CD14-positive monocyte (primary cell): ENCODE results near the gene HMCN1. TPM values are rescaled to one million over a fixed set of nuclear protein-coding genes. Genes with fewer than 3 reads are reported as not detected.

Experiments used
- DNase-seq, 3 donors: peaks; one replicate each; pipeline ENCODE4 v3.0.0-alpha.2; 2011 to 2022
- H2AFZ ChIP-seq: 2 replicates; pipeline ENCODE4 v1.6.0; 2012; ENCODE audit warnings: mild to moderate bottlenecking, low read depth, low read length, inconsistent platforms; ENCODE audit not compliant: insufficient read depth, poor library complexity, severe bottlenecking
- H3K27ac ChIP-seq, 2 donors: 1 replicate in 1 of 2; 2 replicates in 1 of 2; pipeline ENCODE4 v1.5.1; 2012 to 2013; ENCODE audit warnings: low read length in 2 of 2, control low read depth in 1 of 2, inconsistent platforms in 1 of 2, low read depth in 1 of 2, mild to moderate bottlenecking in 1 of 2
- H3K27me3 ChIP-seq, 2 donors: one replicate each; pipeline versions ENCODE4 v1.6.0 to v1.6.1; 2011 to 2013; ENCODE audit warnings: low read length in 2 of 2; ENCODE audit not compliant: control insufficient read depth in 2 of 2, insufficient read depth in 2 of 2
- H3K36me3 ChIP-seq, 2 donors: replicated peaks in 1 of 2; 1 replicate in 1 of 2; 2 replicates in 1 of 2; pipeline versions ENCODE4 v1.5.1 to v1.6.1; 2012 to 2013; ENCODE audit warnings: low read length in 2 of 2, control low read depth in 1 of 2, inconsistent platforms in 1 of 2, mild to moderate bottlenecking in 1 of 2; ENCODE audit not compliant: insufficient read depth in 2 of 2, control insufficient read depth in 1 of 2
- H3K4me1 ChIP-seq, 2 donors: 1 replicate in 1 of 2; 2 replicates in 1 of 2; pipeline versions ENCODE4 v1.5.1 to v1.6.1; 2012 to 2013; ENCODE audit warnings: low read length in 2 of 2, control low read depth in 1 of 2, inconsistent platforms in 1 of 2, mild to moderate bottlenecking in 1 of 2, moderate library complexity in 1 of 2; ENCODE audit not compliant: insufficient read depth in 2 of 2, control insufficient read depth in 1 of 2
- H3K4me2 ChIP-seq: replicated peaks from 2 replicates; pipeline ENCODE3; 2012; ENCODE audit warnings: low read length, moderate library complexity, mild to moderate bottlenecking; ENCODE audit not compliant: poor library complexity, severe bottlenecking; ENCODE audit errors: extremely low read depth
- H3K4me3 ChIP-seq, 3 experiments: fragments of 200-600 bp in 1 of 3; sonication (generic) in 1 of 3; replicated peaks in 1 of 3; 1 replicate in 2 of 3; 2 replicates in 1 of 3; pipeline ENCODE4 v1.5.1; 2011 to 2013; ENCODE audit warnings: low read length in 3 of 3, mild to moderate bottlenecking in 3 of 3, control low read depth in 2 of 3, low read depth in 2 of 3, inconsistent platforms in 1 of 3, moderate library complexity in 1 of 3
- H3K79me2 ChIP-seq: 2 replicates; pipeline ENCODE4 v1.6.0; 2012; ENCODE audit warnings: mild to moderate bottlenecking, control low read depth, inconsistent platforms, low read length, moderate library complexity; ENCODE audit not compliant: insufficient read depth
- H3K9ac ChIP-seq: 2 replicates; pipeline ENCODE4 v1.6.0; 2017; ENCODE audit warnings: low read length, mild to moderate bottlenecking; ENCODE audit not compliant: insufficient read depth, poor library complexity, severe bottlenecking
- H3K9me3 ChIP-seq, 2 donors: replicated peaks in 1 of 2; 1 replicate in 1 of 2; 2 replicates in 1 of 2; pipeline versions ENCODE4 v1.5.1 to v1.6.1; 2012 to 2013; ENCODE audit warnings: low read length in 2 of 2, control low read depth in 1 of 2; ENCODE audit not compliant: control insufficient read depth in 1 of 2, insufficient read depth in 1 of 2
- H4K20me1 ChIP-seq: 2 replicates; pipeline ENCODE4 v1.6.0; 2012; ENCODE audit warnings: mild to moderate bottlenecking, low read length, control low read depth, moderate library complexity; ENCODE audit not compliant: insufficient read depth
- H3K27ac Mint-ChIP-seq, 7 donors: one replicate each; pipeline ENCODE4 v1.8.0; 2020; ENCODE audit warnings: mild to moderate bottlenecking in 7 of 7, mixed read lengths in 7 of 7, moderate library complexity in 6 of 7, inconsistent platforms in 2 of 7
- H3K27me3 Mint-ChIP-seq, 3 donors: one replicate each; pipeline ENCODE4 v1.8.0; 2021 to 2022; ENCODE audit warnings: low read depth in 3 of 3, mild to moderate bottlenecking in 3 of 3, mixed read lengths in 3 of 3, moderate library complexity in 3 of 3, inconsistent platforms in 1 of 3
- H3K36me3 Mint-ChIP-seq, 2 donors: one replicate each; pipeline ENCODE4 v1.8.0; 2020; ENCODE audit warnings: mixed read lengths in 2 of 2, inconsistent platforms in 1 of 2, mild to moderate bottlenecking in 1 of 2
- H3K4me1 Mint-ChIP-seq: one replicate; pipeline ENCODE4 v1.8.0; 2020; ENCODE audit warnings: mild to moderate bottlenecking, mixed read lengths
- H3K4me3 Mint-ChIP-seq, 2 donors: one replicate each; pipeline ENCODE4 v1.8.0; 2020; ENCODE audit warnings: mild to moderate bottlenecking in 2 of 2, mixed read lengths in 2 of 2, moderate library complexity in 1 of 2
- H3K9me3 Mint-ChIP-seq, 7 donors: one replicate each; pipeline ENCODE4 v1.8.0; 2020 to 2022; ENCODE audit warnings: mixed read lengths in 7 of 7, mild to moderate bottlenecking in 6 of 7, moderate library complexity in 6 of 7, inconsistent platforms in 2 of 7
- WGBS: methylation state at CpG from one replicate; pipeline ENCODE4 v1.1.5; 2013; ENCODE audit warnings: missing lambda C conversion rate; ENCODE audit not compliant: insufficient coverage; 5-methylcytosine and 5-hydroxymethylcytosine counted together
- intact Hi-C, 2 donors: fragments of 100-400 bp; cut with micrococcal nuclease; formaldehyde crosslinking; loops; one replicate each; pipeline versions ENCODE4 v1.15.0 to v1.15.1; 2023
- polyA plus RNA-seq, 3 donors: library from polyadenylated mRNA; depleted of rRNA in 1 of 3; unstranded in 2 of 3; stranded (reverse) in 1 of 3; fragments of 300-500 nt in 2 of 3; fragments of >200 nt in 1 of 3; fragmentation: Illumina TruSeq in 2 of 3; gene quantifications; 1 replicate in 2 of 3; 2 replicates in 1 of 3; pipeline ENCODE4 v1.2.3, GENCODE V29; 2012 to 2021
- TF ChIP-seq, protein P1 (sequence below): fragments of 200-600 bp; IDR thresholded peaks from one replicate; pipeline ENCODE4 v1.8.0; 2022; ENCODE audit warnings: antibody characterized with exemption, mild to moderate bottlenecking

HMCN1 gene
- polyA plus RNA-seq, 3 donors = not detected

DNA sequence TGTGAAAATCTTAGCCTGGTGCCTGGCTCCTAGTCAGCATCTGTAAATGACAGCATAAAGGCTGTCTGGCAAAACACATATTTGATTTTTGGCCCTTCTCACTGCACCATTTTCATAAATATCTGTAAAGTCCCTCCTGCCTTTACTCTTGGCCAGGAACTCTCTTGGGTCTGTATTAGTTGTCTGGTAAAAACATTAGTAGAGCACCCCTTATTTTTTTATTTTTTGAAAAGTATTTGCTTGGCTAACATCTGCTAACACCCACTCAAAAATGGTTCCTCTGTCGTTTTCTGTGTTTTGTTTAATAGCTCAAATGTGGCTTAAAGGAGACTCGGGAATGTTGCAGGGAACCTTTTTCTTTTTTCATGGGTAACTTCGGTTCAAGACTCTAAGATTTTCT is 293.4 kb downstream of the HMCN1 start:
- no peaks in the 10 kb centered on the region for H3K27me3 ChIP-seq
- no peak overlapping the region for H3K4me2 ChIP-seq
- no peaks in the 10 kb centered on the region for H3K36me3 ChIP-seq
- H3K4me3 ChIP-seq = no peak overlapping the region
- H3K4me1 ChIP-seq = no peaks in the 10 kb centered on the region
- no peak overlapping the region for H3K4me3 Mint-ChIP-seq
- no CpG with 5 or more reads among the region's 3 CpGs for WGBS
- peaks cover 0 to 9% (median 3%) of the 10 kb centered on the region in 7 donors for H3K9me3 Mint-ChIP-seq
- H3K4me1 Mint-ChIP-seq = no peaks in the 10 kb centered on the region
- H3K36me3 Mint-ChIP-seq = no peaks in the 10 kb centered on the region
- intact Hi-C loops = no loop called here
- TF ChIP-seq, protein P1, sequence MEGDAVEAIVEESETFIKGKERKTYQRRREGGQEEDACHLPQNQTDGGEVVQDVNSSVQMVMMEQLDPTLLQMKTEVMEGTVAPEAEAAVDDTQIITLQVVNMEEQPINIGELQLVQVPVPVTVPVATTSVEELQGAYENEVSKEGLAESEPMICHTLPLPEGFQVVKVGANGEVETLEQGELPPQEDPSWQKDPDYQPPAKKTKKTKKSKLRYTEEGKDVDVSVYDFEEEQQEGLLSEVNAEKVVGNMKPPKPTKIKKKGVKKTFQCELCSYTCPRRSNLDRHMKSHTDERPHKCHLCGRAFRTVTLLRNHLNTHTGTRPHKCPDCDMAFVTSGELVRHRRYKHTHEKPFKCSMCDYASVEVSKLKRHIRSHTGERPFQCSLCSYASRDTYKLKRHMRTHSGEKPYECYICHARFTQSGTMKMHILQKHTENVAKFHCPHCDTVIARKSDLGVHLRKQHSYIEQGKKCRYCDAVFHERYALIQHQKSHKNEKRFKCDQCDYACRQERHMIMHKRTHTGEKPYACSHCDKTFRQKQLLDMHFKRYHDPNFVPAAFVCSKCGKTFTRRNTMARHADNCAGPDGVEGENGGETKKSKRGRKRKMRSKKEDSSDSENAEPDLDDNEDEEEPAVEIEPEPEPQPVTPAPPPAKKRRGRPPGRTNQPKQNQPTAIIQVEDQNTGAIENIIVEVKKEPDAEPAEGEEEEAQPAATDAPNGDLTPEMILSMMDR = no peak
- no peaks in the 10 kb centered on the region for H4K20me1 ChIP-seq
- no peak overlapping the region for H3K27ac Mint-ChIP-seq
- peaks cover 0 to 2% (median 2%) of the 10 kb centered on the region in 3 donors for H3K27me3 Mint-ChIP-seq
- no peak for DNase-seq
- H3K9ac ChIP-seq = no peak overlapping the region
- H3K79me2 ChIP-seq = no peaks in the 10 kb centered on the region
- H3K27ac ChIP-seq = no peak overlapping the region
- H2AFZ ChIP-seq = no peak overlapping the region
- no peaks in the 10 kb centered on the region for H3K9me3 ChIP-seq

DNA sequence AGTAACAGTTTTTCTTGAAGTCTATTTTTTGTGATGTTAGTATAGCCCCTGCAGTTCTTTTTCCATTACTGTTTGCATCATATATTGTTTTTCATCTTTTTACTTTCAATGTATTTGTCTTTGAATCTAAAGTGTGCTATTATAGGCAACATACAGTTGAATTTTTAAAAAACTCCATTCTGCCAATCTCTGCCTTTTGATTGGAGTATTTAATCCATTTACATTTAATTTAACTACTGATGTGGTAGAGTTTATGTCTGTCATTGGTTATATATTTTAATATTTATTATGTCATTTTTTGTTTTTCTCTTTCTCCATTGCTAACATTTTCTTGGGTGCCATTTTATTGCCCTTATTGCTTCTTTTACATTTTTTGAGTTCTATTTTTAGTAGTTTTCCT is 296.3 kb downstream of the HMCN1 start:
- Mint-ChIP-seq H3K36me3 (no peaks in the 10 kb centered on the region), H3K9me3 (peaks cover 0 to 9% (median 3%) of the 10 kb centered on the region in 7 donors), H3K4me1 (no peaks in the 10 kb centered on the region), H3K27ac (no peak overlapping the region), H3K27me3 (peaks cover 0 to 2% (median 2%) of the 10 kb centered on the region in 3 donors), H3K4me3 (no peak overlapping the region)
- Histone ChIP-seq H3K27me3 (no peaks in the 10 kb centered on the region), H3K4me3 (no peak overlapping the region), H3K27ac (no peak overlapping the region), H3K79me2 (no peaks in the 10 kb centered on the region), H3K4me2 (no peak overlapping the region), H3K9ac (no peak overlapping the region), H4K20me1 (no peaks in the 10 kb centered on the region), H3K36me3 (no peaks in the 10 kb centered on the region), H2AFZ (no peak overlapping the region), H3K9me3 (no peaks in the 10 kb centered on the region), H3K4me1 (no peaks in the 10 kb centered on the region)
- DNase-seq = no peak
- intact Hi-C loops = no loop called here
- TF ChIP-seq, protein P1 = no peak
